ENCODE results near the gene MRTFB. TPM values are rescaled to one million over a fixed set of nuclear protein-coding genes. Genes with fewer than 3 reads are reported as not detected.

MRTFB gene
- total RNA-seq, 1 experiment from 2014 or later: 12.7 TPM

DNA sequence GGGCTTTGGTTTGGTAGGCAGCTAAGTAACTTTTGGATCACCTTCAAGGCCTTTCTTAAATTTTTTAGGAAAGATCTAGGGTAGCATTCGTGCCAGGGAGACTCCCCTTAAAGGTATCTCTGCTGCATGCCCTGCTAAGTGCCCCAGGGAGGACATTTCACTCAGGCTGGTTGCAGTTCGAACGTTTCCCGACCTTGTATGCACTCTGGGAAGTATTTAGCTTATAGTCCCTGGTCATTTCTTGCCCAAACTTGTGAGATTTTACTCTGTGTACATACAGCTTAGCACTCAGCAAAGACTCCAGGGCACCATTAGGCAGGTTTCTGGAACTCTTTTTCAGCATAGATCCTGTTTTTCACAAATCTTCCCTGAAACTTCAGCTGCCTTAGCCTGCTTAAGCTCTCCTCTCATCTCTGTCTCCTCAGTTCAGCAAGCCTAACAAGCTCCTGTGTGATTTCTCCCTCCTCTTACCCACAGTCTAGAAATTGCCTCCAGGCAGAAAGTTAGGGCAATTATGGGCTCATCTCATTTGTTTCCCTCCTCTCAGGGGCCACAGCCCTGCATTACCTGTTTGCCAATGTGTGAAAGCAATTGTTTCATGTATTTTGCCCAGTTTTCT is 84.6 kb downstream of the MRTFB start:
- no peaks in the 10 kb centered on the region for H3F3A ChIP-seq (ENCODE audit: low read length, unreplicated experiment)
- intact Hi-C loops (cut with micrococcal nuclease): no loop called here
- TF ChIP-seq, protein P1, sequence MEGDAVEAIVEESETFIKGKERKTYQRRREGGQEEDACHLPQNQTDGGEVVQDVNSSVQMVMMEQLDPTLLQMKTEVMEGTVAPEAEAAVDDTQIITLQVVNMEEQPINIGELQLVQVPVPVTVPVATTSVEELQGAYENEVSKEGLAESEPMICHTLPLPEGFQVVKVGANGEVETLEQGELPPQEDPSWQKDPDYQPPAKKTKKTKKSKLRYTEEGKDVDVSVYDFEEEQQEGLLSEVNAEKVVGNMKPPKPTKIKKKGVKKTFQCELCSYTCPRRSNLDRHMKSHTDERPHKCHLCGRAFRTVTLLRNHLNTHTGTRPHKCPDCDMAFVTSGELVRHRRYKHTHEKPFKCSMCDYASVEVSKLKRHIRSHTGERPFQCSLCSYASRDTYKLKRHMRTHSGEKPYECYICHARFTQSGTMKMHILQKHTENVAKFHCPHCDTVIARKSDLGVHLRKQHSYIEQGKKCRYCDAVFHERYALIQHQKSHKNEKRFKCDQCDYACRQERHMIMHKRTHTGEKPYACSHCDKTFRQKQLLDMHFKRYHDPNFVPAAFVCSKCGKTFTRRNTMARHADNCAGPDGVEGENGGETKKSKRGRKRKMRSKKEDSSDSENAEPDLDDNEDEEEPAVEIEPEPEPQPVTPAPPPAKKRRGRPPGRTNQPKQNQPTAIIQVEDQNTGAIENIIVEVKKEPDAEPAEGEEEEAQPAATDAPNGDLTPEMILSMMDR (conservative IDR thresholded peaks at IDR 0.05; ENCODE audit: low read depth, low read length): no peak
- TF ChIP-seq EZH2 (IDR thresholded peaks at IDR 0.05; ENCODE audit: low read length, unreplicated experiment) (no peak), EZH2phosphoT487 (IDR thresholded peaks at IDR 0.05; ENCODE audit: borderline replicate concordance, low read length) (no peak)
- POLR2A ChIA-PET (ENCODE audit: unreplicated experiment): no interaction called here
- H3K27ac ChIP-seq (ENCODE audit: low read length): no peak overlapping the region
- H3K9me2 ChIP-seq (replicated peaks; ENCODE audit: low read length): no peaks in the 10 kb centered on the region
- no peak overlapping the region for H3K4me2 ChIP-seq (ENCODE audit: low read length)
- no peaks in the 10 kb centered on the region for H3K9me3 ChIP-seq (ENCODE audit: low read length)
- no peaks in the 10 kb centered on the region for H4K20me1 ChIP-seq (ENCODE audit: low read length)
- DNase-seq (no peak), ATAC-seq (no peak)
- no TSS peak for BruUV-seq (replicated peaks)
- no peak overlapping the region for H3K4me3 ChIP-seq (ENCODE audit: low read length)
- H3K27me3 ChIP-seq (ENCODE audit: low read length): no peaks in the 10 kb centered on the region
- no peaks in the 10 kb centered on the region for H3K36me3 ChIP-seq (ENCODE audit: low read depth, low read length)
- no peak overlapping the region for H3K9ac ChIP-seq (ENCODE audit: low read length)
- H3K4me1 ChIP-seq (ENCODE audit: insufficient read depth, low read length): no peaks in the 10 kb centered on the region
- H3K79me2 ChIP-seq (ENCODE audit: low read length): no peaks in the 10 kb centered on the region
- no peak overlapping the region for H2AFZ ChIP-seq (ENCODE audit: low read length)
- CTCF ChIA-PET: no interaction called here

DNA sequence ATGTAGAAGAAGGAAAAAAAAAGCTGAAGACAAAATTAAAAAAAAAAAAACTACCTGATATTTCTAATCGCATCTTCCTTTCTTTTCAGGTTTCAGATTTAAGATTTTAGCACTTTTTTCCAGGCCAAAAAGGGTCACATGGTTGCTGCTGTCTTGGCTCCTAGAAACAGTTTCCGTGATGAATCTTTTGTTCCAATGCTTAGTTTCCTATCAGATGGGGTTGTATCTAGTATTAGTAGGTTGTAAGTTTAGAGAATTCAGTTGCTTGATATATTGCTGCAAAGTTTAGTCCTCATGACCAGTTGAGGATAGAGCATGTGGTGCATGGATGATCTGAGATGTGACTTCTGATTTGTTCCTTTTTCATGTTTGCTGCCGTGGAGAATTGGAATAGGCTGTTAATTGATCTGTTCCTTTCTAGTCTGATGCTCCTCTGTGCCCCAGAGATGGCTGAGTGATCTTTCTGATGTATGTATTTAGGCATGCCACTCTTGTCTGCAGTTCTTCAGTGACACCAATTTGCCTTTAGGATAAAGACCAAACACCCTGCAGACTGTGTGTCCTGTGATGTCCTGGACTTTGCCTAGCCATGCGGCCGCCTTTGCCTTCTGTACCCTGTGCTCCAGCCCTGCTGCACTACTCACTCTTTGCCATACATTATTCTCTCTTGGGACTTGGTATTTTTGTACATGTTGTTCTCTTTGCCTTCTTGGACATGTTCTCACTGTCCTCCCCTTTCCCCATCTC is 94.0 kb downstream of the MRTFB start:
- BruUV-seq (replicated peaks): no TSS peak
- no peak overlapping the region for H3K4me3 ChIP-seq (ENCODE audit: low read length)
- H3K9ac ChIP-seq (ENCODE audit: low read length): no peak overlapping the region
- CTCF ChIA-PET: no interaction called here
- H3K27me3 ChIP-seq (ENCODE audit: low read length): no peaks in the 10 kb centered on the region
- H2AFZ ChIP-seq (ENCODE audit: low read length): no peak overlapping the region
- DNase-seq (no peak), ATAC-seq (no peak)
- intact Hi-C loops (cut with micrococcal nuclease): no loop called here
- no peaks in the 10 kb centered on the region for H4K20me1 ChIP-seq (ENCODE audit: low read length)
- POLR2A ChIA-PET (ENCODE audit: unreplicated experiment): no interaction called here
- TF ChIP-seq EZH2phosphoT487 (IDR thresholded peaks at IDR 0.05; ENCODE audit: borderline replicate concordance, low read length) (no peak), EZH2 (IDR thresholded peaks at IDR 0.05; ENCODE audit: low read length, unreplicated experiment) (no peak)
- TF ChIP-seq, protein P1 (conservative IDR thresholded peaks at IDR 0.05; ENCODE audit: low read depth, low read length): no peak
- H3K4me2 ChIP-seq (ENCODE audit: low read length): no peak overlapping the region
- H3F3A ChIP-seq (ENCODE audit: low read length, unreplicated experiment): no peaks in the 10 kb centered on the region
- no peak overlapping the region for H3K27ac ChIP-seq (ENCODE audit: low read length)
- H3K79me2 ChIP-seq (ENCODE audit: low read length): no peaks in the 10 kb centered on the region
- H3K36me3 ChIP-seq (ENCODE audit: low read depth, low read length): no peaks in the 10 kb centered on the region
- H3K9me3 ChIP-seq (ENCODE audit: low read length): no peaks in the 10 kb centered on the region
- H3K4me1 ChIP-seq (ENCODE audit: insufficient read depth, low read length): no peaks in the 10 kb centered on the region
- no peaks in the 10 kb centered on the region for H3K9me2 ChIP-seq (replicated peaks; ENCODE audit: low read length)

DNA sequence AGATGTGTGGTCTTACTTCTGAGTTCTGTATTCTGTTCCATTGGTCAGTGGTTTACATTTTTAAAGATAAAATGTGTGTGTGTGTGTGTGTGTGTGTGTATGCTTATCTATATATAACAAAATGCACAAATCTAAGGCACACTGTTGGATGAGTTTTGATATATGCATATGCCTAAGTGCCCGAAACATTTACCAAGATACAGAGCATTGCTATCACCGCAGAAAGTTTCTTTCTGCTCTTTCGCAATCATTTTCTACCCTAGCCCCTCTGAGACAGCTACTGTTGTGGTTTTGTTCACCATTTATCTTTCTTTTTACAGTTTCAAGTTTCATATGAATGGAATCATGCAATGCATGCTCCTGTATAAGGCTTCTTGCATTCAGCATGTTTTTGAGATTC is 97.0 kb downstream of the MRTFB start:
- DNase-seq (no peak), ATAC-seq (no peak)
- Histone ChIP-seq H3K27me3 (ENCODE audit: low read length) (no peaks in the 10 kb centered on the region), H3K4me3 (ENCODE audit: low read length) (no peak overlapping the region), H3K36me3 (ENCODE audit: low read depth, low read length) (no peaks in the 10 kb centered on the region), H4K20me1 (ENCODE audit: low read length) (no peaks in the 10 kb centered on the region), H3K9ac (ENCODE audit: low read length) (no peak overlapping the region), H3K27ac (ENCODE audit: low read length) (no peak overlapping the region), H3F3A (ENCODE audit: low read length, unreplicated experiment) (no peaks in the 10 kb centered on the region), H2AFZ (ENCODE audit: low read length) (no peak overlapping the region), H3K9me2 (replicated peaks; ENCODE audit: low read length) (no peaks in the 10 kb centered on the region), H3K4me2 (ENCODE audit: low read length) (no peak overlapping the region), H3K79me2 (ENCODE audit: low read length) (0 out of 2 replicates have a peak, but pooled peaks cover 5% of the 10 kb centered on the region), H3K4me1 (ENCODE audit: insufficient read depth, low read length) (no peaks in the 10 kb centered on the region; the same call in 1 of the 2 replicates), H3K9me3 (ENCODE audit: low read length) (no peaks in the 10 kb centered on the region)
- no TSS peak for BruUV-seq (replicated peaks)
- POLR2A ChIA-PET (ENCODE audit: unreplicated experiment): no interaction called here
- TF ChIP-seq EZH2phosphoT487 (IDR thresholded peaks at IDR 0.05; ENCODE audit: borderline replicate concordance, low read length): no peak
- TF ChIP-seq, protein P1 (conservative IDR thresholded peaks at IDR 0.05; ENCODE audit: low read depth, low read length): no peak
- no peak for TF ChIP-seq EZH2 (IDR thresholded peaks at IDR 0.05; ENCODE audit: low read length, unreplicated experiment)
- CTCF ChIA-PET: no interaction called here
- intact Hi-C loops (cut with micrococcal nuclease): no loop called here
